Ovary (tissue), 9 donors: ENCODE measurements around the gene NOP53. TPM values are rescaled to one million over a fixed set of nuclear protein-coding genes. Genes with fewer than 3 reads are reported as not detected.
A peak's percentile ranks its signal among the peaks of the same experiment; 100 is the strongest.
"Not testable (repeated sequence)": the region's sequence is repeated elsewhere in the genome, so short reads cannot be mapped to it uniquely, and the experiment has no call there.

Source experiments
- DNase-seq, 5 donors: peaks; one replicate each; pipeline ENCODE4 v3.0.0-alpha.2; 2019 to 2020
- H3K27ac ChIP-seq, 2 donors: fragments of 200-600 bp; one replicate each; pipeline versions ENCODE4 v1.5.1 to v1.8.0; 2019 to 2022
- H3K27me3 ChIP-seq: fragments of 200-600 bp; one replicate; pipeline ENCODE4 v1.8.0; 2022
- H3K36me3 ChIP-seq: fragments of 200-600 bp; sonication (generic); one replicate; pipeline ENCODE4 v1.5.1; 2019
- H3K4me1 ChIP-seq: one replicate; pipeline ENCODE4 v1.8.1; 2013; ENCODE audit warnings: mild to moderate bottlenecking, moderate library complexity; ENCODE audit not compliant: insufficient read depth
- H3K4me3 ChIP-seq: fragments of 200-600 bp; sonication (generic); one replicate; pipeline ENCODE4 v1.5.1; 2017
- H3K9me3 ChIP-seq, 2 donors: fragments of 200-600 bp in 1 of 2; sonication (generic) in 1 of 2; one replicate each; pipeline versions ENCODE4 v1.5.1 to v1.8.1; 2013 to 2019; ENCODE audit warnings: mild to moderate bottlenecking in 1 of 2, moderate library complexity in 1 of 2
- CTCF ChIP-seq, 3 donors: fragments of 450-650 bp in 2 of 3; fragments of 200-600 bp in 1 of 3; IDR thresholded peaks; one replicate each; pipeline versions ENCODE4 v1.5.1 to v1.8.0; 2016 to 2022; ENCODE audit warnings: antibody characterized with exemption in 3 of 3, mild to moderate bottlenecking in 1 of 3
- EP300 ChIP-seq: sonication (generic); formaldehyde crosslinking; IDR thresholded peaks from one replicate; pipeline ENCODE4 v1.6.1; 2017; ENCODE audit warnings: antibody characterized with exemption
- POLR2A ChIP-seq: fragments of 450-650 bp; IDR thresholded peaks from one replicate; pipeline ENCODE4 v1.6.1; 2017; ENCODE audit warnings: antibody characterized with exemption, mild to moderate bottlenecking, moderate library complexity
- WGBS, 3 donors: extraction: QIAGEN DNeasy Blood & Tissue Kit in 1 of 3; methylation state at CpG; one replicate each; pipeline versions ENCODE4 v1.1.5 to v1.1.7; 2013 to 2017; 5-methylcytosine and 5-hydroxymethylcytosine counted together
- intact Hi-C, 4 donors: fragments of 100-400 bp; cut with DNase I; formaldehyde crosslinking; loops; one replicate each; pipeline versions ENCODE4 v1.11.0 to v1.15.1; 2022 to 2023
- polyA plus RNA-seq, 2 donors: library from polyadenylated mRNA; stranded (reverse); fragments of 200-250 nt in 1 of 2; fragments of 350-450 nt in 1 of 2; fragmentation: Illumina TruSeq in 1 of 2; extraction: RNeasy Lipid Tissue Mini Kit (QIAGEN cat#74804) in 1 of 2; gene quantifications; one replicate each; pipeline ENCODE4 v1.2.3, GENCODE V29; 2013 to 2014
- total RNA-seq, 7 donors: library from RNA; depleted of rRNA in 2 of 7; stranded (reverse); fragments of >200 nt in 2 of 7; fragmentation: NEBNext Ultra II Directional in 3 of 7; extraction: Animal tissue kit (Norgen Biotek cat#: 25700) in 3 of 7; gene quantifications; one replicate each; pipeline versions ENCODE4 v1.1.0 to v1.2.4, GENCODE V29; 2016 to 2023
- donor health status: DM: no; HTN: no; CAD: no; lungs with moderate emphysema.
- donor health status: DM: no; HTN: no; CAD: no.
- donor health status: Bipolar disorder and iron deficiency.
- donor health status: DM: yes; HTN: yes; CAD: no.
- donor health status: DM: no; HTN: no; CAD: no.
- donor health status: DM: yes; HTN: yes; CAD: no.

The NOP53 gene
- total and polyA plus RNA-seq, 9 donors, result 591 to 1,198 (median 727) TPM

GRCh38 chr19:47776568-47776967 lies 31.2 kb downstream of the NOP53 start:
- WGBS, 3 donors, result 83 to 92% (median 88%) methylated on average over 4 of the region's 4 CpGs
- intact Hi-C loops, result loop anchor here in 1 of 4 donors (5.0 to 10.0 kb wide), 2 partner anchors 59 to 262 kb away; partner anchors contain the start of gene NAPA
- H3K27me3 ChIP-seq, result no peaks in the 10 kb centered on the region
- no peak overlapping the region for H3K27ac ChIP-seq
- H3K4me3 ChIP-seq, result no peak overlapping the region
- H3K36me3 ChIP-seq, result no peaks in the 10 kb centered on the region
- H3K4me1 ChIP-seq, result peaks cover 9% of the 10 kb centered on the region
- TF ChIP-seq EP300 (no peak), CTCF (IDR thresholded peaks at IDR 0.05) (no peak), POLR2A (no peak)
- DNase-seq, result no peak
- no peaks in the 10 kb centered on the region for H3K9me3 ChIP-seq

DNA sequence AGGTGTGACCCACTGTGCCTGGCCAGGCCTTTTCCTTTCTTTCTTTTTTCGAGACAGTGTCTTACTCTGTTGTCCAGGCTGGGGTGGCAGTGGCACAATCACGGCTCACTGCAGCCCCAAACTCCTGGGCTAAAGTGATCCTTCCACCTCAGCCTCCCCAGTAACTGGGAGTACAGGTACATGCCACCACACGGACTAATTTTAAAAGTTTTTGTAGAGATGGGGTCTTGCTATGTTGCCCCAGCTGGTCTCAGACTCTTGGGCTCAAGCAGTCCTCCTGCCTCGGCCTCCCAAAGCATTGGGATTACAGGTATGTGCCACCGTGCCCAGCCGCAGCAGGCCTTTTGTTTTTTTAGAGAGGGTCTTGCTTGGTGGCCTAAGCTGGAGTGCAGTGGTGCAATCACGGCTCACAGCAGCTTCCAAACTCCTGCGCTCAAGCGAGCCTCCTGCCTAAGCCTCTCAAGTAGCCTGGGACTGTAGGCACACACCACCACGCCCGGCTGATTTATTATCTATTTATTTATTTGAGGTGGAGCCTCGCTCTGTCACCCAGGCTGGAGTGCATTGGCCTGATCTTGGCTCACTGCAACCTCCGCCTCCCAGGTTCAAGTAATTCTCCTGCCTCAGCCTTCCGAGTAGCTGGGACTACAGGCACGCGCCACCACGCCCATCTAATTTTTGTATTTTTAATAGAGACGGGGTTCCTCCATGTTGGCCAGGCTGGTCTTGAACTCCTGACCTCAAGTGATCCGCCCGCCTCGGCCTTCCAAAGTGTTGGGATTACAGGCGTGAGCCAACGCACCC lies 32.1 kb downstream of the NOP53 start:
- not testable (repeated sequence) for DNase-seq, H3K9me3 ChIP-seq, H3K27me3 ChIP-seq, H3K36me3 ChIP-seq
- Histone ChIP-seq H3K4me3 (peak overlapping the region; percentile 94), H3K27ac (peak overlapping the region in 1 of 2 donors; percentile 88), H3K4me1 (peaks cover 13% of the 10 kb centered on the region)
- intact Hi-C loops, result loop anchor here in 1 of 4 donors (5.0 to 10.0 kb wide), 2 partner anchors 60 to 263 kb away; partner anchors contain the start of gene NAPA
- WGBS, 3 donors, result 62 to 77% (median 68%) methylated on average over 23 of the region's 23 CpGs

GRCh38 chr19:47778049-47778953 lies 33.0 kb downstream of the NOP53 start, which contains the start of gene SELENOW:
TSS of gene SELENOW (plus strand) at chr19:47778703. CDS start at chr19:47778786, 83 bp downstream.
- peak; percentile 80 to 88 (median 87) for DNase-seq
- WGBS, 3 donors, result 0 to 1% (median 1%) methylated on average over 50 to 65 of the region's 65 CpGs
- H3K4me3 ChIP-seq, result peak within 1 kb of the TSS; percentile 94
- H3K4me1 ChIP-seq, result peaks cover 13% of the 10 kb centered on the region
- intact Hi-C loops, result loop anchor here in 1 of 4 donors (5.0 to 10.0 kb wide), 2 partner anchors 61 to 264 kb away; partner anchors contain the start of gene NAPA
- peak within 1 kb of the TSS; percentile 88 to 98 for H3K27ac ChIP-seq
- no peaks in the 10 kb centered on the region for H3K27me3 ChIP-seq
- no peaks in the 10 kb centered on the region for H3K9me3 ChIP-seq
- H3K36me3 ChIP-seq, result no peaks in the 10 kb centered on the region
- TF ChIP-seq CTCF (IDR thresholded peaks at IDR 0.05) (peak in 1 of 3 donors; percentile 37), POLR2A (peak; percentile 92), EP300 (no peak)

GRCh38 chr19:47778954-47779351 lies 33.6 kb downstream of the NOP53 start:
- peaks cover 13% of the 10 kb centered on the region for H3K4me1 ChIP-seq

More at GRCh38 chr19:47778954-47779351, 33.6 kb downstream of the NOP53 start:
- TF ChIP-seq CTCF (IDR thresholded peaks at IDR 0.05) (no peak), POLR2A (no peak), EP300 (no peak)
- DNase-seq, result peak; percentile 48 to 63 (median 52)
- H3K4me3 ChIP-seq, result peak overlapping the region; percentile 94
- peak overlapping the region; percentile 88 to 98 for H3K27ac ChIP-seq
- H3K9me3 ChIP-seq, result no peaks in the 10 kb centered on the region
- no peaks in the 10 kb centered on the region for H3K27me3 ChIP-seq
- 0% methylated on average over 20 of the region's 20 CpGs for WGBS, 3 donors
- intact Hi-C loops, result loop anchor here in 1 of 4 donors (5.0 to 10.0 kb wide), 2 partner anchors 62 to 264 kb away; partner anchors contain the start of gene NAPA
- no peaks in the 10 kb centered on the region for H3K36me3 ChIP-seq
